ENCODE measurements around the gene RABEP2. TPM values are rescaled to one million over a fixed set of nuclear protein-coding genes. Genes with fewer than 3 reads are reported as not detected.
"Not testable (repeated sequence)": the region's sequence is repeated elsewhere in the genome, so short reads cannot be mapped to it uniquely, and the experiment has no call there.

Gene RABEP2
- total RNA-seq, 1 donor from 2014 or later, result 23.3 TPM

GRCh38 chr16:28884045-28884444, 41.0 kb downstream of the RABEP2 start:
- Mint-ChIP-seq H3K4me3 (no peak overlapping the region), H3K27ac (no peak overlapping the region), H3K36me3 (no peaks in the 10 kb centered on the region), H3K9me3 (no peaks in the 10 kb centered on the region), H3K4me1 (ENCODE audit: unreplicated experiment) (peaks cover 19% of the 10 kb centered on the region), H3K27me3 (peaks cover 8% of the 10 kb centered on the region)
- DNase-seq (ENCODE audit: extremely low spot score, unreplicated experiment), result no peak
- TF ChIP-seq CTCF (conservative IDR thresholded peaks at IDR 0.05), result no peak

- no peaks in the 10 kb centered on the region for H3K36me3 Mint-ChIP-seq
- no peak for DNase-seq (ENCODE audit: extremely low spot score, unreplicated experiment)
- TF ChIP-seq CTCF (conservative IDR thresholded peaks at IDR 0.05), result no peak
- no peak overlapping the region for H3K4me3 Mint-ChIP-seq
- H3K9me3 Mint-ChIP-seq, result no peaks in the 10 kb centered on the region
- H3K27me3 Mint-ChIP-seq, result peaks cover 8% of the 10 kb centered on the region
- no peak overlapping the region for H3K27ac Mint-ChIP-seq
- H3K4me1 Mint-ChIP-seq (ENCODE audit: unreplicated experiment), result peaks cover 19% of the 10 kb centered on the region
Observed at GRCh38 chr16:28883221-28883996, 41.6 kb downstream of the RABEP2 start.

GRCh38 chr16:28882551-28883160, 42.4 kb downstream of the RABEP2 start:
- peak; percentile 26 for TF ChIP-seq CTCF (conservative IDR thresholded peaks at IDR 0.05)
- H3K4me3 Mint-ChIP-seq, result peak overlapping the region; percentile 52
- H3K27ac Mint-ChIP-seq, result no peak overlapping the region
- no peaks in the 10 kb centered on the region for H3K9me3 Mint-ChIP-seq
- H3K36me3 Mint-ChIP-seq, result no peaks in the 10 kb centered on the region
- H3K4me1 Mint-ChIP-seq (ENCODE audit: unreplicated experiment), result peaks cover 19% of the 10 kb centered on the region
- H3K27me3 Mint-ChIP-seq, result peaks cover 8% of the 10 kb centered on the region
- no peak for DNase-seq (ENCODE audit: extremely low spot score, unreplicated experiment)

- H3K27ac Mint-ChIP-seq; H3K27me3 Mint-ChIP-seq; H3K36me3 Mint-ChIP-seq; H3K9me3 Mint-ChIP-seq; DNase-seq (ENCODE audit: extremely low spot score, unreplicated experiment): not testable (repeated sequence)
- H3K4me3 Mint-ChIP-seq, result peak overlapping the region; percentile 90
- H3K4me1 Mint-ChIP-seq (ENCODE audit: unreplicated experiment), result peaks cover 23% of the 10 kb centered on the region
Observed at GRCh38 chr16:28881565-28881964, 43.5 kb downstream of the RABEP2 start.

GRCh38 chr16:28880955-28881354, 44.1 kb downstream of the RABEP2 start:
- H3K4me1 Mint-ChIP-seq (ENCODE audit: unreplicated experiment), result peaks cover 23% of the 10 kb centered on the region
- no peaks in the 10 kb centered on the region for H3K9me3 Mint-ChIP-seq
- TF ChIP-seq CTCF (conservative IDR thresholded peaks at IDR 0.05), result no peak
- no peak overlapping the region for H3K27ac Mint-ChIP-seq
- H3K4me3 Mint-ChIP-seq, result peak overlapping the region; percentile 90
- H3K36me3 Mint-ChIP-seq, result no peaks in the 10 kb centered on the region
- peaks cover 8% of the 10 kb centered on the region for H3K27me3 Mint-ChIP-seq
- no peak for DNase-seq (ENCODE audit: extremely low spot score, unreplicated experiment)

GRCh38 chr16:28880589-28880915, 44.5 kb downstream of the RABEP2 start:
- peak overlapping the region; percentile 90 for H3K4me3 Mint-ChIP-seq

More at GRCh38 chr16:28880589-28880915, 44.5 kb downstream of the RABEP2 start:
- Mint-ChIP-seq H3K27me3 (peaks cover 8% of the 10 kb centered on the region), H3K27ac (no peak overlapping the region), H3K9me3 (no peaks in the 10 kb centered on the region), H3K36me3 (no peaks in the 10 kb centered on the region), H3K4me1 (ENCODE audit: unreplicated experiment) (peaks cover 23% of the 10 kb centered on the region)
- TF ChIP-seq CTCF (conservative IDR thresholded peaks at IDR 0.05), result no peak
- no peak for DNase-seq (ENCODE audit: extremely low spot score, unreplicated experiment)

Data from type B pancreatic cell (in vitro differentiated cells).